PC-3 (cell line): ENCODE data around the gene AHDC1. TPM values are rescaled to one million over a fixed set of nuclear protein-coding genes. Genes with fewer than 3 reads are reported as not detected.

Experiments used
- ATAC-seq: fragments of 200-7000 bp; cut with Tn5 transposase; 2 replicates; pipeline ENCODE4 v1.9.1; 2020; ENCODE audit warnings: mild to moderate bottlenecking, moderate library complexity
- BruUV-seq: library from RNA; stranded (reverse); fragments of 400-500 nt; replicated peaks from 2 replicates; lab custom pipeline; 2021; lab: Mats Ljungman, UMichigan
- CTCF ChIA-PET: fragments of 300-600 bp; sonication (Branson Sonifier 250); formaldehyde crosslinking; loops from one replicate; lab custom pipeline; 2022; ENCODE audit warnings: antibody characterized with exemption; lab: Charles Lee
- POLR2A ChIA-PET: fragments of 300-600 bp; sonication (Branson Sonifier 250); formaldehyde crosslinking; loops from one replicate; lab custom pipeline; 2022; ENCODE audit warnings: antibody characterized with exemption; ENCODE audit not compliant: unreplicated experiment; lab: Charles Lee
- DNase-seq: peaks from one replicate; pipeline ENCODE4 v3.0.0-alpha.2; 2015
- H2AFZ ChIP-seq: fragments of 300-600 bp; sonication (generic); 2 replicates; pipeline ENCODE4 v1.6.0; 2016; ENCODE audit warnings: antibody characterized with exemption, low read length
- H3F3A ChIP-seq: fragments of 300-600 bp; sonication (generic); one replicate; pipeline ENCODE4 v1.6.0; 2017; ENCODE audit warnings: antibody characterized with exemption, low read length, control low read depth, mild to moderate bottlenecking; ENCODE audit not compliant: unreplicated experiment
- H3K27ac ChIP-seq: fragments of 300-600 bp; sonication (generic); 2 replicates; pipeline ENCODE4 v1.5.1; 2016; ENCODE audit warnings: mild to moderate bottlenecking, low read length
- H3K27me3 ChIP-seq: fragments of 300-600 bp; sonication (generic); 2 replicates; pipeline ENCODE4 v1.6.1; 2016; ENCODE audit warnings: low read length, mixed read lengths
- H3K36me3 ChIP-seq: fragments of 300-600 bp; sonication (generic); 2 replicates; pipeline ENCODE4 v1.6.1; 2016; ENCODE audit warnings: low read depth, mixed run types, low read length, mixed read lengths
- H3K4me1 ChIP-seq: fragments of 300-600 bp; sonication (generic); 2 replicates; pipeline ENCODE4 v1.5.1; 2016; ENCODE audit warnings: low read length; ENCODE audit not compliant: insufficient read depth
- H3K4me2 ChIP-seq: fragments of 300-600 bp; sonication (generic); 2 replicates; pipeline ENCODE4 v1.6.0; 2016; ENCODE audit warnings: low read length
- H3K4me3 ChIP-seq: fragments of 300-600 bp; sonication (generic); 2 replicates; pipeline ENCODE4 v1.5.1; 2016; ENCODE audit warnings: mild to moderate bottlenecking, low read length, mixed read lengths
- H3K79me2 ChIP-seq: fragments of 300-600 bp; sonication (generic); 2 replicates; pipeline ENCODE4 v1.6.1; 2017; ENCODE audit warnings: low read length, mixed read lengths
- H3K9ac ChIP-seq: fragments of 300-600 bp; sonication (generic); 2 replicates; pipeline ENCODE4 v1.6.0; 2016; ENCODE audit warnings: mild to moderate bottlenecking, low read length
- H3K9me2 ChIP-seq: fragments of 300-600 bp; sonication (generic); replicated peaks from 2 replicates; pipeline ENCODE4 v1.6.1; 2016; ENCODE audit warnings: mixed run types, low read length, mixed read lengths
- H3K9me3 ChIP-seq: fragments of 300-600 bp; sonication (generic); 2 replicates; pipeline ENCODE4 v1.6.1; 2016; ENCODE audit warnings: low read length, mixed read lengths
- H4K20me1 ChIP-seq: fragments of 300-600 bp; sonication (generic); 2 replicates; pipeline ENCODE4 v1.6.1; 2016; ENCODE audit warnings: low read length, mixed read lengths
- EZH2 ChIP-seq: fragments of 300-600 bp; sonication (generic); IDR thresholded peaks from one replicate; pipeline ENCODE4 v1.6.1; 2017; ENCODE audit warnings: antibody characterized with exemption, mild to moderate bottlenecking, low read length; ENCODE audit not compliant: unreplicated experiment
- EZH2phosphoT487 ChIP-seq: fragments of 300-600 bp; sonication (generic); IDR thresholded peaks from 2 replicates; pipeline ENCODE4 v1.6.1; 2018; ENCODE audit warnings: mild to moderate bottlenecking, antibody characterized with exemption, low read length, borderline replicate concordance
- intact Hi-C: fragments of 100-400 bp; cut with micrococcal nuclease; formaldehyde crosslinking; loops from 2 replicates; pipeline ENCODE4 v1.9.0; 2023
- total RNA-seq: library from RNA; depleted of rRNA; stranded (reverse); fragments of >200 nt; gene quantifications from 2 replicates; pipeline ENCODE4 v1.2.3, GENCODE V29; 2014
- TF ChIP-seq, protein P1 (sequence below): fragments of 300-600 bp; sonication (generic); conservative IDR thresholded peaks from 2 replicates; pipeline ENCODE4 v1.5.1; 2017; ENCODE audit warnings: antibody characterized with exemption, low read depth, mild to moderate bottlenecking, low read length

Gene AHDC1
- total RNA-seq, 1 experiment from 2014 or later, result 15.2 TPM

DNA sequence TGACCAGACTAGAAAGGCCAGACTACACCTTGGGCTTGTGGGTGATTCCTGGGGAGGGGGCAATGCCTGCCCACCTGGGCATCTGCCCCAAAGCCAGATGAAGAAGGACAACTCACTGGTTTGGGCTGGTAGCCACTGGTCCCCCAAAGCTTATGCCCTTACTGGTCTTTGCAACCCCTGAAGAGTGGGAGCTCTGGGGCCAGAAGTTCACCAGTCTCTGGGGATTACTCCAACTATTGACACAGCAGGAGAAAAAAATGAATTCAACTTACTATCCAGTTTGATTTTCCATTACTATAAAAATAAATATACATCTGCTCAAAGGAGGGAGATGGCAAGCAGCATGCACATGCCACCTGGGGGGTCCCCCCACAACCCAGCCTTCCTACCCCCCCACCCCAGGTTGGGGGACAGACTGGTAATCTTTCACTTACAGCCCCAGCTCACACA is 2.6 kb downstream of the AHDC1 start:
- Histone ChIP-seq H3K27ac (peak overlapping the region; percentile 27), H3K4me1 (peaks cover 34% of the 10 kb centered on the region), H3F3A (no peaks in the 10 kb centered on the region), H3K27me3 (no peaks in the 10 kb centered on the region), H3K4me2 (peak overlapping the region; percentile 95), H4K20me1 (peaks cover 54% of the 10 kb centered on the region), H3K9ac (peak overlapping the region; percentile 93), H3K9me3 (no peaks in the 10 kb centered on the region), H3K4me3 (peak overlapping the region; percentile 88), H3K79me2 (peaks cover 73% of the 10 kb centered on the region), H3K9me2 (no peaks in the 10 kb centered on the region), H2AFZ (no peak overlapping the region), H3K36me3 (no peaks in the 10 kb centered on the region)
- no peak for TF ChIP-seq EZH2
- TF ChIP-seq, protein P1, sequence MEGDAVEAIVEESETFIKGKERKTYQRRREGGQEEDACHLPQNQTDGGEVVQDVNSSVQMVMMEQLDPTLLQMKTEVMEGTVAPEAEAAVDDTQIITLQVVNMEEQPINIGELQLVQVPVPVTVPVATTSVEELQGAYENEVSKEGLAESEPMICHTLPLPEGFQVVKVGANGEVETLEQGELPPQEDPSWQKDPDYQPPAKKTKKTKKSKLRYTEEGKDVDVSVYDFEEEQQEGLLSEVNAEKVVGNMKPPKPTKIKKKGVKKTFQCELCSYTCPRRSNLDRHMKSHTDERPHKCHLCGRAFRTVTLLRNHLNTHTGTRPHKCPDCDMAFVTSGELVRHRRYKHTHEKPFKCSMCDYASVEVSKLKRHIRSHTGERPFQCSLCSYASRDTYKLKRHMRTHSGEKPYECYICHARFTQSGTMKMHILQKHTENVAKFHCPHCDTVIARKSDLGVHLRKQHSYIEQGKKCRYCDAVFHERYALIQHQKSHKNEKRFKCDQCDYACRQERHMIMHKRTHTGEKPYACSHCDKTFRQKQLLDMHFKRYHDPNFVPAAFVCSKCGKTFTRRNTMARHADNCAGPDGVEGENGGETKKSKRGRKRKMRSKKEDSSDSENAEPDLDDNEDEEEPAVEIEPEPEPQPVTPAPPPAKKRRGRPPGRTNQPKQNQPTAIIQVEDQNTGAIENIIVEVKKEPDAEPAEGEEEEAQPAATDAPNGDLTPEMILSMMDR, result no peak
- POLR2A ChIA-PET, result interaction anchor here (0.5 kb wide), 1 partner anchor 26 kb away, joined by 3 read pairs; no protein-coding TSS in a partner anchor
- intact Hi-C loops, result loop anchor here (10.0 kb wide), 1 partner anchor 297 kb away; no protein-coding TSS in a partner anchor
- ATAC-seq, result no peak
- no TSS peak for BruUV-seq
- DNase-seq, result no peak
- CTCF ChIA-PET, result interaction anchor here (0.7 to 1.9 kb wide), 3 partner anchors 45 to 76 kb away, joined by 3 to 11 read pairs (median 3); no protein-coding TSS in a partner anchor

DNA sequence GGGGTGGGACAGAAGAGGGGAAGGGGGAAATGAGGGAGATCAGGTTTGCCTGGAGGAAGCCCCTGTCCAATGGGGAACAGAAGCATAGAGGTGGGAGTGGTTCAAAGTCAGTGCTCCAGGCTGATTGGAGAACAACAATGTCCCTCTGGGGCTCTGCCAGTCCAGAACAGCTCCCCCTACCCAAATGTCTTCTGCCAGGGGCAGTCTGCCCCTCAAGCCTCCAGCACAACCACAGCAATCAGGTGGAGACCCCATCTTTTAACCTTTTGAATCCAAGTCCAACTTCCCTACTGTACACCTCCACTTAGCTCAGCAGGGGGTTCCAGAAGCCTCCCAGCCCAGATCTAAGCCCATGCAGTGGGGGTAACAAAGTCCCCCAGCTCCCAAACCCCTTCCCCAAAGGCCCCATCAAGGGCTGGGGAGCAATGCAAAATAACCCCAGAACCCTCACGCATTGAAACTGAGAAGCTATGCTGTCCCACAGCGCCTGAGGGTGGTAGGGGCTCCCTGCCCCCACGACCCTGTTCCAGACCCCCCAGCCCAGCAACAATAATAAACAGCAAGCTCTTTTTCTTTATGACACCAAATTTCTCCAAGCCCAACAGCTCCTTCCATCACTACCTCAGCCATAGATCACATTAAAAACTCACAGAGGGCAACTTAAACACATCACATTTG is 3.3 kb downstream of the AHDC1 start:
- H3K4me2 ChIP-seq, result peak overlapping the region; percentile 95
- peaks cover 38% of the 10 kb centered on the region for H3K4me1 ChIP-seq
- intact Hi-C loops, result loop anchor here (10.0 kb wide), 1 partner anchor 296 kb away; no protein-coding TSS in a partner anchor
- DNase-seq (no peak), ATAC-seq (no peak)
- TF ChIP-seq, protein P1, result no peak
- TF ChIP-seq EZH2 (no peak), EZH2phosphoT487 (no peak)
- no peaks in the 10 kb centered on the region for H3K9me3 ChIP-seq
- peaks cover 61% of the 10 kb centered on the region for H4K20me1 ChIP-seq
- H3K79me2 ChIP-seq, result peaks cover 80% of the 10 kb centered on the region
- no peaks in the 10 kb centered on the region for H3K36me3 ChIP-seq
- no peak overlapping the region for H3K27ac ChIP-seq
- H3K4me3 ChIP-seq, result peak overlapping the region; percentile 88; the same call in 1 of the 2 replicates
- no peaks in the 10 kb centered on the region for H3K27me3 ChIP-seq
- no peaks in the 10 kb centered on the region for H3F3A ChIP-seq
- no peaks in the 10 kb centered on the region for H3K9me2 ChIP-seq
- BruUV-seq, result no TSS peak
- CTCF ChIA-PET, result interaction anchor here (0.6 to 1.9 kb wide), 4 partner anchors 36 to 68 kb away, joined by 3 to 11 read pairs (median 8); no protein-coding TSS in a partner anchor
- H3K9ac ChIP-seq, result no peak overlapping the region
- H2AFZ ChIP-seq, result no peak overlapping the region
- POLR2A ChIA-PET, result interaction anchor here (0.5 to 0.7 kb wide), 5 partner anchors 24 to 186 kb away, joined by 3 to 13 read pairs (median 5); no protein-coding TSS in a partner anchor
